Loucy (cell line): ENCODE results near the gene TAF1B.

Experiments used
- EZH2phosphoT487 ChIP-seq: fragments of 200-600 bp; IDR thresholded peaks from 2 replicates; pipeline ENCODE4 v1.6.1; 2018; ENCODE audit warnings: antibody characterized with exemption, mild to moderate bottlenecking, moderate library complexity, borderline replicate concordance
- TF ChIP-seq, protein P1 (sequence below): fragments of 200-600 bp; sonication (generic); conservative IDR thresholded peaks from 2 replicates; pipeline ENCODE4 v1.5.1; 2014; ENCODE audit warnings: mild to moderate bottlenecking, antibody characterized with exemption, low read length

DNA sequence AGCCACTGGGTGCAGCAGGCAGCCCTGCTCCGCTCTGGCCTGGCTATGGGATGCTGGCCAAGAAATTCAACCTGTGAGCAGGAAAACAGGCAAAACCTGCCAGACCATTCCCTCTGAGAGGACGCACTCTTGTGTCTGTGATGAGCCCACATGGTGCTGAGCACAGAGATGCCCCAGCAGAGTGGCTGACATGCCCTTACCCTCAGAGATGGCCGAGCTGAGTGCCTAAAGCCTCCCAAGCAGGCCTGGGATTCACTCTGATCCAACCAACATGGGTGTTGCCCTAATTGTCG, 34.3 kb upstream of the TAF1B start:
- TF ChIP-seq, protein P1, sequence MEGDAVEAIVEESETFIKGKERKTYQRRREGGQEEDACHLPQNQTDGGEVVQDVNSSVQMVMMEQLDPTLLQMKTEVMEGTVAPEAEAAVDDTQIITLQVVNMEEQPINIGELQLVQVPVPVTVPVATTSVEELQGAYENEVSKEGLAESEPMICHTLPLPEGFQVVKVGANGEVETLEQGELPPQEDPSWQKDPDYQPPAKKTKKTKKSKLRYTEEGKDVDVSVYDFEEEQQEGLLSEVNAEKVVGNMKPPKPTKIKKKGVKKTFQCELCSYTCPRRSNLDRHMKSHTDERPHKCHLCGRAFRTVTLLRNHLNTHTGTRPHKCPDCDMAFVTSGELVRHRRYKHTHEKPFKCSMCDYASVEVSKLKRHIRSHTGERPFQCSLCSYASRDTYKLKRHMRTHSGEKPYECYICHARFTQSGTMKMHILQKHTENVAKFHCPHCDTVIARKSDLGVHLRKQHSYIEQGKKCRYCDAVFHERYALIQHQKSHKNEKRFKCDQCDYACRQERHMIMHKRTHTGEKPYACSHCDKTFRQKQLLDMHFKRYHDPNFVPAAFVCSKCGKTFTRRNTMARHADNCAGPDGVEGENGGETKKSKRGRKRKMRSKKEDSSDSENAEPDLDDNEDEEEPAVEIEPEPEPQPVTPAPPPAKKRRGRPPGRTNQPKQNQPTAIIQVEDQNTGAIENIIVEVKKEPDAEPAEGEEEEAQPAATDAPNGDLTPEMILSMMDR = no peak
- no peak for TF ChIP-seq EZH2phosphoT487
